ENCODE results near the gene IL1RAPL2. TPM values are rescaled to one million over a fixed set of nuclear protein-coding genes. Genes with fewer than 3 reads are reported as not detected.

Gene IL1RAPL2
- total RNA-seq, 6 experiments from 2014 or later: 0.13 to 0.70 (median 0.29) TPM; not detected in 1

- H3K4me3 ChIP-seq: no peak overlapping the region
- H3K36me3 ChIP-seq: no peaks in the 10 kb centered on the region
- H3K27me3 ChIP-seq: no peaks in the 10 kb centered on the region
- H3K4me1 ChIP-seq: no peaks in the 10 kb centered on the region
- ATAC-seq (no peak), DNase-seq (no peak)
- no peaks in the 10 kb centered on the region for H3K9me3 ChIP-seq
- WGBS (ENCODE audit: insufficient coverage, low coverage, low lambda C conversion rate, missing lambda C conversion rate): 69% methylated on average over 2 of the region's 2 CpGs
- no peak for TF ChIP-seq POLR2A (IDR thresholded peaks at IDR 0.05)
- no peak for TF ChIP-seq CTCF (IDR thresholded peaks at IDR 0.05)
- H3K27ac ChIP-seq: no peak overlapping the region
- intact Hi-C loops (cut with DNase I): no loop called here
Observed at GRCh38 chrX:105608745-105609144, 1042.7 kb downstream of the IL1RAPL2 start.

- H3K4me1 ChIP-seq: no peaks in the 10 kb centered on the region
- WGBS (ENCODE audit: insufficient coverage, low coverage, low lambda C conversion rate, missing lambda C conversion rate): 67% methylated on average over 3 of the region's 3 CpGs
Observed at GRCh38 chrX:105609530-105609929, 1043.5 kb downstream of the IL1RAPL2 start.

DNA sequence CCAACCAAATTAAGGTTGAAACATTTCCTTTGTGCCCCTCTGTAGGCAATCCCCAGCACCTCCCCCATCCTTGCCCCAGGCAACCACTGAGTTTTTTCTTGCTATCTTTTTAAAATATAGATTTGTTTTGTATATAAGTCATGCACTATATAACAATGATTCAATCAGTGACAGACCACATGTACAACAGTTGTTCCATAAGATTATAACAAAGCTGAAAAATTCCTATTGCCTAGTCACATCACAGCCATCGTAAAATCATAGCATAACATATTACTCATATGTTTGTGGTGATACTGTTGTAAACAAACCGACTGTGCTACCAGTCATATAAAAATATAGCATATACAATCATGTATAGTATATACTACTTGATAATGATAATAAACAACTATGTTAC is 1044.4 kb downstream of the IL1RAPL2 start:
- WGBS (ENCODE audit: insufficient coverage, low coverage, low lambda C conversion rate, missing lambda C conversion rate): 58% methylated on average over 2 of the region's 2 CpGs

More at GRCh38 chrX:105609530-105609929, 1043.5 kb downstream of the IL1RAPL2 start:
- intact Hi-C loops (cut with DNase I): no loop called here
- no peak for DNase-seq
- Histone ChIP-seq H3K9me3 (no peaks in the 10 kb centered on the region), H3K4me3 (no peak overlapping the region), H3K36me3 (no peaks in the 10 kb centered on the region), H3K27ac (no peak overlapping the region), H3K27me3 (no peaks in the 10 kb centered on the region)
- TF ChIP-seq CTCF (IDR thresholded peaks at IDR 0.05) (no peak), POLR2A (IDR thresholded peaks at IDR 0.05) (no peak)
- ATAC-seq: no peak

DNA sequence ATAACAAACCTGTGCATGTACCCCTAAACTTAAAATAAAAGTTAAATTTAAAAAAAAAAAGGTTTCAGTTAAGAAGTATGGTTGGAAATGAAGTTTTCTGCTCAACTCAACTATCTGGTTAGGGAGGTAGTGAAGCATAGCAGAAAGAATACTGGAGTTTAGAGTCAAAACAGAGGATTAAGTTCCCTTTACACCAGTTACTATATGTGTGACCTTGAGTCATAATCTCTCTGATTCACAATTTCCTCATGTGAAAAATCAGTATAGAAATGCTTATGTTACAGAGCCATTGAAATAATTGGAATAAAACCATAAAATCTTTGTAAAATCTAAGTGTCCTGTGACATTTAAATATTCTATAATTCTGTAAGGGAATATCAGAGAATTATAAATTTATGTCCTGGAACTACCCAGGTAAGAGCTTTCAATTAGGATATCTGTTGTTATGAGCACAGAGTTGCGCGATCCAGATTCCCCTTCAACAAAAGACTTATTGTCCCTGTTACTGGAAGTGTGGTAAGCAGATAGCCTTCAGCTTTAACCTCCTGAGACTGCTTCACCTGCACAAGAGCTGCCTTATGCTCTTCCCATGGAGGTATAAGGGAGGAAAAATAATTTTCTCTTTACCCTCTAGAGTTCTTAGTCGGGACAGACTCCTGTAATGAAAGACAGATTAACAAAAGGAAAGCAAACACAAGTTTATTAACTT is 1052.5 kb downstream of the IL1RAPL2 start:
- TF ChIP-seq CTCF (IDR thresholded peaks at IDR 0.05) (no peak), POLR2A (IDR thresholded peaks at IDR 0.05) (no peak)
- no peaks in the 10 kb centered on the region for H3K9me3 ChIP-seq
- intact Hi-C loops (cut with DNase I): no loop called here
- no peaks in the 10 kb centered on the region for H3K36me3 ChIP-seq
- ATAC-seq (no peak), DNase-seq (no peak)
- H3K27ac ChIP-seq: no peak overlapping the region
- H3K27me3 ChIP-seq: no peaks in the 10 kb centered on the region
- H3K4me1 ChIP-seq: no peaks in the 10 kb centered on the region
- H3K4me3 ChIP-seq: no peak overlapping the region
- WGBS (ENCODE audit: insufficient coverage, low coverage, low lambda C conversion rate, missing lambda C conversion rate): 67% methylated on average over 3 of the region's 3 CpGs

More for the DNA sequence above, 1044.4 kb downstream of the IL1RAPL2 start:
- H3K4me1 ChIP-seq: no peaks in the 10 kb centered on the region
- no peak for ATAC-seq
- no peak overlapping the region for H3K4me3 ChIP-seq
- H3K27me3 ChIP-seq: no peaks in the 10 kb centered on the region
- TF ChIP-seq CTCF (IDR thresholded peaks at IDR 0.05) (no peak), POLR2A (IDR thresholded peaks at IDR 0.05) (no peak)
- H3K27ac ChIP-seq: no peak overlapping the region
- no peak for DNase-seq
- H3K36me3 ChIP-seq: no peaks in the 10 kb centered on the region
- no peaks in the 10 kb centered on the region for H3K9me3 ChIP-seq
- intact Hi-C loops (cut with DNase I): no loop called here

Measured in right lobe of liver (tissue), 6 donors.